ENCODE data around the gene MYO1C.
"Not testable (repeated sequence)": the region's sequence is repeated elsewhere in the genome, so short reads cannot be mapped to it uniquely, and the experiment has no call there.

Gene MYO1C

DNA sequence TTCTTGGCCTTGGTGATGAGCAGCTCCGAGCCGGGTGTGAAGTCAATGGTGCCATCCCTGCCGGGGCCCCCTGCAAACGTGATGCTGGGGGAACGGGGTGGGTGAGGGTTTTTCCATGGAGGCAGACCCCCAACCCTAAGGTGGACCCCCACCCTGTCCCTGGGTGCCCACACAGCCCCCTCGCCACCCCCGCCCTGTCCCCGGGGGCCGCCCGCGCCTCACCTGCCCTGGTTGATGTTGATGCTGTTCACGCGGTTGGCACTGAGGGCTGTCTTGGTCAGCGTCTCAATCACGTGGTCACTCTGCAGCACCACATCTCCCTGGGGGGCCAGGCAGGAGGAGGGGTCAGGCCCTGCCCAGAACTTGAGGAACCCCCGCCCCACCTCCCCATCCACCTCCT lies 25.2 kb downstream of the MYO1C start:
- DNase-seq (ENCODE audit: low read depth in 2 of 2, low spot score in 1 of 2): no peak

DNA sequence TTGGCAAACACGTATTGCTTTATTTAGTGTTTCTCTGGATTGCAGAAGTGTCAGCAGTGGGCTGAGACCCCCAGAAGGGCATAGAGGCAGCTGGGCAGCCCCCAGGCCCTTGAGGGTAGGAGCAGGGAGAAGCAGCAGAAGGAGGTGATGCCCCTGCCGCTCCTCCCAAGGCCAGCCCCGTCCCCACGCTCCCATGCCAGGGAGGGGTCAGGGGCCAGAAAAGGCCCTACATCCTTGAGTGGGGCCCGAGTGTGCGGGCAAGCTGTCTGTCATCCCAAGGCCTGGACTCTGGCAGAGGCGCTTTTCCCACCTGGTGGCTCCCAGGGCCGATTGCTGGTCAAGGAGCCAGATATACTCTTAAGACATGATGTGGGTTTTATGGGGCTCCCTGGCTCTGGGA lies 28.3 kb downstream of the MYO1C start:
- no peak for DNase-seq (ENCODE audit: low read depth in 2 of 2, low spot score in 1 of 2)

DNA sequence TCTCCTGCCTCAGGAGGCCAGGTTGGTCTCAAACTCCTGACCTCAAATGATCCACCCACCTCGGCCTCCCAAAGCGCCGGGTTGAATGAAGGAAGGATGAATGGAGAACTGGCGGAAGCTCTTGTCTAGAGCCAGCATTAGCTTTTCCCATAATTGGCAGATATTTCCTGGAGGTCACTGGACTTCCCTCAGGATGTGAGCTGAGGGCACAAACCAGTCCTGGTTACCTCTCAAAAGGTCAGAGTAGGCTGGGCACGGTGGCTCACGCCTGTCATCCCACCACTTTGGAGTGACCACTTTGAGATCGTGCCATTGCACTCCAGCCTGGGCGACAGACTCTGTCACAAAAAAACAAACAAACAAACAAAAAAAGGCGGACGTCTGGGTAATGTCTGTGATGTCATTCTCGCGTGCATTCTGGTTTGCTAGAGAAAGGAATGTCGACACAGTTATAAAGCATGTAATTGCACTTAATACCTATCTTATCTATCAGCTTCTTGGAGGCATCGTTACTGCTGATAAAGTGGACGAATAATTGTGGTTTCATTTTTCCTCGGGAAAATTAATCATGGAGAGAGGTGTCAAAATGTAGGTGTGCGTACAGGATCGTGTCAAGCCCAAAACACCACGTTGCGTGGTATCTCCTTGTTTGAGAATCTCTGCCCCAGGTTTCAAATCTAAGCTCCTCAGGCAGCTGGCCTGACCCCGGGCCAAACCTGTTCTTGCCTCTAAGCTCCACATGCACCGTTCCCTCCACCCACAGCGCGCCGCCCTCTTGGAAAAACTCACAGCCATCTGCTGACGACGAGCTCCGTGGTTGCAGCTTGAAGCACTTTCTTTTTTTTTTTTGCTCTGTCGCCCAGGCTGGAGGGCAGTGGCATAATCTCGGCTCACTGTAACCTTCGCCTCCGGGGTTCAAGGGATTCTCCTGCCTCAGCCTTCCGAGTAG lies 30.0 kb downstream of the MYO1C start:
- DNase-seq (ENCODE audit: low read depth in 2 of 2, low spot score in 1 of 2): no peak

DNA sequence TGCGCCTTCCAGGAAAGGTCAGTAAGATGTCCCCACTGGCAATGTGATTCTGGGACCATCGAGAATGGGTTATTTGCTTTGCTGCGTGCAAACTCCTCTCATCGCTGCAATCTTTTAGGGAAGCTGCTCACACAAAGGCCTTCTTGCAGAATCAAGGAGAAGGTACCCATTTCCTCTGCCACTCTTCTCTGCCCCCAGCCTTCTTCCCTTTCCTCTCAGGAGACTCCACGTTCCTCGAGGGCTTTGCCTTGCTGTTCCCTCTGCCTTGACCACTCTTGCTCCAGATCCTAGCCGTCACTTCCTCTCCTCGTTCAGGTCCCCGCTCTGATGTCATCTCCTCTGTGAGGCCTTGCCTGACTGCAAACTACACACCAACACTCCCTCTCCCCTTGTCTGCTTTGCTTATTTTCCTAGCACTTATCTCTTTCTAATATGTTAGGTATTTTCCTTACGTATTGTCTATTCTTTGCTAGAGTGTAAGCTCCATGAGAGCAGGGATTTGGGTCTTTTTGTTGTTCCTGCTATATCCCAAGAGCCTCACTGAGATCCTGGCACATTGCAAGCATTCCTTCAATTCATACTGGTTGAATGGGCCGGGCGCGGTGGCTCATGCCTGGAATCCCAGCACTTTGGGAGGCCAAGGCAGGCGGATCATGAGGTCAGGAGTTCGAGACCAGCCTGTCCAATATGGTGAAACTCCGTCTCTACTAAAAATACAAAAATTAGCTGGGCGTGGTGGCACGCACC lies 31.1 kb downstream of the MYO1C start:
- no peak for DNase-seq (ENCODE audit: low read depth in 2 of 2, low spot score in 1 of 2)

DNA sequence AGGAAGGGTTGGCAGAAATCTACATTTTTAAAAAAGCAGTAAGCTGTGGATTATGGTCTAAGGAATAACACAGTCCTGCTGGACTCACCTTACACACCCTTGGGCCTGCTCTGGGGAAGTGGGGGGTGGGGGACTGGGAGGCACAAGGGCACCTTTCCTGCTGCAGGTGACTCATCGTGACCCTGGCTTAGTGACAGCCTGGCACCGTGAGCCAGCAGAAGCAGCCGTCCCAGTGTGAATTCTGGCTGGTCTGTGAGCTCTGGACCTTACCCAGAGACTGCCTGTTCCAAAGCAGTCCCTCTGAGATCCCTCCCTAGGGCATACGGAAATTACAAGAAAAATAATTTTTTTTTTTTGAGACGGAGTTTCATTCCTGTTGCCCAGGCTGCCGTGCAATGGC lies 32.3 kb downstream of the MYO1C start:
- DNase-seq (ENCODE audit: low read depth in 2 of 2, low spot score in 1 of 2): no peak

DNA sequence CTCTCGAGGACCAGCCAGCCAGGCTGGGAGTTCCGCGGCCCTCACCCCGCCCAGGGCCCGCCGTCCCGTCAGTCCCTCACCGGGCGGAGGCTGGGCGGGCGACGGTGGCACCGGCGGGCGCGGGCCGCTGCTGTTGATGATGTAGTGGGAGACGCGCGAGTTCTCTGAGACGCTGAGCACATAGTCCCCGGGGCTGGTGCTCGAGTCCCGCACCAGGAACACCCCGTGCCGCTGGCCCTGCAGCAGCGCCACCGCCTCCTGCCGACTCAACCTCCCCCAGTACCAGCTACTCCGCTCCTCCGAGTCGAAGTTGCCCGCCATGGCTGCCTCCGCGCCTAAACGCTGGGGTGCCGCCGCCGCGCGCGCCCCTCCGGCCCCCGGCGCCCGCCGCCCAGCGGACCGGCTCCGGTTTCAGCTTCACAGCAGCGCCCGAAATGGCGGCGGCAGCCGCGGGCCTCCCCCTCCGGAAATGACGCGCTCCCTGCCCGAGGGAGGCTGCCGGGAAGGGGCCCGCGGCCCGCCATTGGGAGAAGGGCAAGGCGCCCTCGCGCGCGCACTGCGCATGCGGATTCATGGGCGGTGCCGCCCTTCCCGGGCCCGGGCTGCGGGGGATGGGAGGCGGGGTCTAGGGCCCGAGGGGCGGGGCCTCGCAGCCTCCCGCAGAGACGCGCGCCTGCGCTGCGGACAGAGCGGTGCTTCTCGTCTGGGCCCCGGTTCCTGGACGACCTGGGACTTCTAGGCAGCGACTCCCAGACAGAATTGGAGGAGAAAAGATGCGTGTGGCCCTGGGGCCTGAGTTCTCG lies 36.5 kb downstream of the MYO1C start, which contains the start of gene CRK:
CRK (minus strand) TSS at position 436 of the 803 bp plus-strand sequence; CDS start at position 321, 115 bp downstream.
- peak; percentile 92 to 94 for DNase-seq (ENCODE audit: low read depth in 2 of 2, low spot score in 1 of 2)

DNA sequence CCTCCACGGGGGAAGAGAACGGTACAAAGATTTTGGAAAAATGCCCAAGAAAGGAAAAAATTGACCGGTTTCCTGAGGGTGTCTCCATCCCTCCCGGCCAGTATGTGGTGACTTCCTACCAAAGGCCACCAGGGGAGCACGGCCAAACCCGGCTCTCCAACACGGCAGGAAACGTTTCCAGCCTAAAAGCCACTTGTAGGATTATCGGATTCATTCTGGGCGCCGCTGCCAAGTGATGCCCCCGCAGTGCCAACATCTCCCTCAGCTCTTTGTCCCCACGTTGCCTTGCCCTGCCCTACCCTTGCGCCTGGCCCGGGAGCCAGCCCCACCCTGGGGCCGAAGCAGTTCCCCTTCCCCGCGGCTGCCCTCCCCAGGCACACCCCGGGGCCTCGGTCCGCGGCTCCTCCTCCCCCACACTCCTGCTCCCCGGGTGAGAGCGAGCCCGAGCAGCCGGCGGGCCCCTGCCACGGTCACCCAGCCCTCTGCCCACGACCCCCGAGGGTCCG lies 37.1 kb downstream of the MYO1C start:
- DNase-seq (ENCODE audit: low read depth in 2 of 2, low spot score in 1 of 2): no peak

DNA sequence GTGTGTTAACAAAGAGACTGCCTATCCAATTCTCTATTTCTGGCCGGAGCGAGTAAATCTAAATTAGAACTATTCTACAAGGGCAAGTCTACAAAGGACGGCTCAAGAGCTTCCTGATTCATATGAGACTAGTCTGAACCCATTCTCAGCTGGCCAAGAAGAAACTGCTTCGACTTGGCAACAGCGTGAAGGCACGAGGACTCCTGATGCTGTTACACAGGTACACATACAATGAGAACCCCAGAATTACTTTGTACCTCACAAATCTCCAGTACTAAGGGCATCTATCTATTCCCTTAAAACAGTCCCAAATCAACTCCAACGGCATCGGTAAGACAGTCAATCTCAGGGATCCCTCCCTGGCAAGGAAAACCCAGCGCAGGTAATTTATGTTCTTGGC lies 37.9 kb downstream of the MYO1C start:
- DNase-seq (ENCODE audit: low read depth in 2 of 2, low spot score in 1 of 2): no peak

DNA sequence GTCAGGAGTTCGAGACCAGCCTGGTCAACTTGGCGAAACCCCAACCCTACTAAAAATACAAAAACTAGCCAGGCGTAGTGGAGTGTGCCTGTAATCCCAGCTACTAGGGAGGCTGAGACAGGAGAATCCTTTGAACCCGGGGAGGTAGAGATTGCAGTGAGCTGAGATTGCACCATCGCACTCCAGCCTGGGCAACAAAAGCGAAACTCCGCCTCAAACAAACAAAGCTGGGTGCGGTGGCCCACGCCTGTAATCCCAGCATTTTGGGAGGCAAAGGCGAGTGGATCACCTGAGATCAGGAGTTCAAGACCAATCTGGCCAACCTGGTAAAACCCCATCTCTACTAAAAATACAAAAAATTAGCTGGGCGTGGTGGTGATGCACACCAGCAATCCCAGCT lies 38.8 kb downstream of the MYO1C start:
- not testable (repeated sequence) for DNase-seq (ENCODE audit: low read depth in 2 of 2, low spot score in 1 of 2)

DNA sequence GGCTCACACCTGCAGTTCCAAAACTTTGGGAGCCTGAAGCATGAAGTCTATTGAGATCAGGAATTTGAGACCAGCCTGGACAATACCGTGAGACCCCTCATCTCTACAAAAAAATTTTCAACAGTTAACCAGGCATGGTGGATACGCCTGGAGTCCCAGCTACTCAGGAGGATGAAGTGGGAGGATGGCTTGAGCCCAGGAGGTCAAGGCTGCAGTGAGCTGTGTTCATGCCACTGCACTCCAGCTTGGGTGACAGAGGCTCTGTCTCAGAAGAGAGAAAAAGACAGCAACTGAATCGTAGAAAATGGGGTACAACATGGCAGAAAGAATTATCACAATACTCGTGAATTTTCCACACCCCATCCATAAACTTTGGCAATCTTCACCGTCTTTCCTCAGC lies 39.6 kb downstream of the MYO1C start:
- no peak for DNase-seq (ENCODE audit: low read depth in 2 of 2, low spot score in 1 of 2)

DNA sequence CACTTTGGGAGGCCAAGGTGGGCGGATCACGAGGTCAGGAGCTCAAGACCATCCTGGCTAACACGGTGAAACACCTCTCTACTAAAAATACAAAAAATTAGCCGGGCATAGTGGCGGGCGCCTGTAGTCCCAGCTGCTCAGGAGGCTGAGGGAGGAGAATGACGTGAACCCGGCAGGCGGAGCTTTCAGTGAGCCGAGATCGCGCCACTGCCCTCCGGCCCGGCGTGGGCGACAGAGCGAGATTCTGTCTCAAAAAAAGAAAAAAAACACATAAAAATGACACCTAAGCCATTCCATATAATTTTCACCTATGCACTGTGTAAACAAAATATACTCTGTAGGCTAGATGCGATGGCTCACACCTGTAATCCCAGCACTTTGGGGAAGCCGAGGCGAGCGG lies 42.2 kb downstream of the MYO1C start:
- DNase-seq (ENCODE audit: low read depth in 2 of 2, low spot score in 1 of 2): not testable (repeated sequence)

DNA sequence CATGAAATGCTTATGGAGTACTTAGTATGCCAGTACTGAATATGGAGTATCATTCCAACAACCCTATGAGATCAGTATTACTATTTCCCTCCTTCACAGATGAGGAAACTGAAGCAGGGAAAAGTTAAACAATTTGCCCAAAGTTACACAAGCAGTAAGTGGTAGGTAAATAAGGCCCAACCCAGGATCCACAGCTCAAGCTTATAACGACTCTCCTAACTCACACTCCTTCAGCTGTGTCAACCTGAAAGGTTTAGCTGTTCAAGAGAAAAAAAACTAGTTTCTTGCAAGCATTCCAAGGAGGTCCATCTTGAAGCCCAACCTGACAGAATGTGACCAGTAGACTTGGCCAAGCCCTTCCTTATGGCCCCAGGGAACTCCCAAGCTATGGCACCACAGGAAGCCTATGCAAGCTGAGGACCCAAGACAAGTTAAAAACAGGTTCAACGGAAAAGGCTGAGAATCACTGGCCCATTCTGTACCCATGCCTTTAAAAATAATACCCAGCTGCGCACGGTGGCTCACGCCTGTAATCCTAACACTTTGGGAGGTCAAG lies 43.0 kb downstream of the MYO1C start:
- DNase-seq (ENCODE audit: low read depth in 2 of 2, low spot score in 1 of 2): no peak

DNA sequence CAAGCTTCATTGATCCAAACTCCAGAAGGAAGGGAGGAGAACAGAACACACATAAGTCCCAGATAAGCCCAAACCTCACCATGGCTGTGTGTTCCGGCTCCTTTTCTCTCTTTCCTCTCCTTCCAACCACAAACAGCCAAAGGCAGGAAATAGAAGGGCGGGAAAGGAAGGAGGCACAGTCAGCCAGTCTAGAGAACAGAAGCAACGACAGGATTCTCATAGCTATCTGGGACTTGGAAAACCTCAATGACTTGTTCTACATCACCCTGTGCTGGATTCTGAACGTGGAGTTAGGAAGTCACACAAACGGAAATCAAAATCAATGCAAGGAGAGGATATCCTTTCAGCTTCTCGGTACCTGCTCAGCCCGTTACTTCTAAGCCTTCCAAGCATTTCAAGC lies 45.4 kb downstream of the MYO1C start:
- no peak for DNase-seq (ENCODE audit: low read depth in 2 of 2, low spot score in 1 of 2)

DNA sequence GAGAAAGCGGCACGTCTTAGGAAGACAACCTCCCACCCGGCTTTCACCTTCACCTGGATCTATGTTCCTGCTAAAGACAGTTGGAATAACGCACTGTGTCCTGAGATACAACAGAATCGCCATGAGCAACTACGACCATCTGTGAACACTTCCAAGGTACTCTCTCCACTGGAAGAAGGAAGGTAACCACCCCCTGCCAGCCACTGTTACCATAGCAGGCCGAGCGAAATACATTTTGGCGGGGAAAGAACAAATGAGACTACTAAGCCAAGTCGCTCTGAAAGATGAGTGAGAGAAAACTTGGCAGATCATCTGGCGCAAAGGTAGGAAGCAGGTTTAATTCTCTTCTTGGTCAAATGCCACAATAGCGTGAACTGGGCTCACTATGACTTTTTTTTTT lies 46.3 kb downstream of the MYO1C start:
- no peak for DNase-seq (ENCODE audit: low read depth in 2 of 2, low spot score in 1 of 2)

DNA sequence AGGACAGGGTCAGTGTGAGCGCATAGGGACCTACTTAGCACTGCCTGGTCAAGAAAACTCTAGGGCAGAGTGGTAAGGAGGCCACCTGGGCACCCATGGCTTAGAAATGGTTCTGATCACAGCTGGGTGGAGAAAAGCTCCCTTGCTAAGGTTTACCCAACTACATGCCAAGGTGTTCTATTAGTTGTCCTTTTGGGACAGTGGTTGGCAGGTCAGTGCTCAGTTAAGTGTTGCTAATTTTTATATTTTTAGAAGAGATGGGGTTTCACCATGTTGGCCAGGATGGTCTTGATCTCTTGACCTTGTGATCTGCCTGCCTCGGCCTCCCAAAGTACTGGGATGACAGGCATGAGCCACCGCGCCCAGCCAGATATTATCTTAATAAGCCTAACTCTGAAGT lies 46.8 kb downstream of the MYO1C start:
- not testable (repeated sequence) for DNase-seq (ENCODE audit: low read depth in 2 of 2, low spot score in 1 of 2)

DNA sequence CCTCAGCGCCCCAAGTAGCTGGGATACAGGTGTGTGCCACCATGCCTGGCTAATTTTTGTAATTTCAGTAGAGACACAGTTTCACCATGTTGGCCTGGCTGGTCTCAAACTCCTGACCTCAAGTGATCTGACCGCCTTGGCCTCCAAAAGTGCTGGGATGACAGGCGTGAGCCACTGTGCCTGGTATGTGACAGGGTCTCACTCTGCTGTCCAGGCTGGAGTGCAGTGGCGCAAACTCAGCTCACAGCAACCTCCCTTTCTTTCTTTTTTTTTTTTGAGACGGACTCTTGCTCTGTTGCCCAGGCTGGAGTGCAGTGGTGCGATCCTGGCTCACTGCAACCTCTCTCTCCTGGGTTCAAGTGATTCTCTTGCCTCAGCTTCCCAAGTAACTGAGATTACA lies 49.8 kb downstream of the MYO1C start:
- not testable (repeated sequence) for DNase-seq (ENCODE audit: low read depth in 2 of 2, low spot score in 1 of 2)

DNA sequence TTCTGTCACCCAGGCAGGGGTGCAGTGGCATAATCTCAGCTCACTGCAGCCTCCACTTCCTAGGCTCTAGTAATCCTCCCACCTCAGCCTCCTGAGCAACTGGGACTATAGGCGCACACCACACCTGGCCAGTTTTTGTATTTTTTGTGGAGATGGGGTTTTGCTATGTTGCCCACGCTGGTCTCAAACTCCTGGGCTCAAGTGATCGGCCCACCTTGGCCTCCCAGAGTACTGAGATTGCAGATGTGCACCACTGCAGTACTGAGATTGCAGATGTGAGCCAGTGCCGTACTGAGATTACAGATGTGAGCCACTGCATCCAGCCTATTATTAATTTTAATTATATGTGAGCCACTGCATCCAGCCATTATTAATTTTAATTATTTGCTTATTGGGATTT lies 50.3 kb downstream of the MYO1C start:
- DNase-seq (ENCODE audit: low read depth in 2 of 2, low spot score in 1 of 2): no peak

DNA sequence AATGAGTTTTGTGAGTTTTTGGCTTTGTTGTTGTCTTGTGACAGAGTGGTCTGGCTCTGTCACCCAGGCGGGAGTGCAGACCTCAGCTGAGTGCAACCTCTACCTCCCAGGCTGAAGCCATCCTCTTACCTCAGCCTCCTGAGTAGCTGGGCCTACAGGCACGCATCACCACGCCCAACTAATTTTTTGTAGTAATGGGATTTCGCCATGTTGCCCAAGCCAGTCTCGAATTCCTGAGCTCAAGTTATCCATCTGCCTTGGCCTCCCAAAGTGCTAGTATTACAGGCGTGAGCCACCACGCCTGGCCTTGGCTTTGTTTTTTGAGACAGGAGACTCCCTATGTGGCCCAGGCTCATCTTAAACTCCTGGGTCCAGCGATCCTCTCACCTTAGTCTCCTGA lies 51.6 kb downstream of the MYO1C start:
- no peak for DNase-seq (ENCODE audit: low read depth in 2 of 2, low spot score in 1 of 2)

DNA sequence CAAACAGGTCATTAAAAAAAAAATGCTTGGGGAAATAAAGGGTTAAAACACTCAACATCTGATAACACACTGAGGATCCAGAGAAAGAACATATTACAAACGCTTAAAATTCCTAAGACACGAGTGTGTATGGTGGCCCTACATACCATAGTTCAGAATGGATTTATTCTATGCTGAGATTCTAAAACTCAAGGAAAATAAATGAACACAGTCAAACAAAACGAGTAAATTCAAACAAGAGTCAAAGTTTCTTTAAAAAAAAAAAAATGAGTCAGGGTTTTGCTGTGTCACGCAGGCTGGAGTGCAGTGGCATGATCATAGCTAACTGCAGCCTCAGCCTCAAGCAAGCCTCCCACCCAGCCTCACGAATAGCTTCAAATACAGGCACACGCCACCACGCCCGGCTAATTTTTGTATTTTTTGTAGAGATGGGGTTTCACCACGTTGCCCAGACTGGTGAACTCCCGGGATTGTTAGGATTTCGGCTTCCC lies 53.8 kb downstream of the MYO1C start:
- DNase-seq (ENCODE audit: low read depth in 2 of 2, low spot score in 1 of 2): no peak

DNA sequence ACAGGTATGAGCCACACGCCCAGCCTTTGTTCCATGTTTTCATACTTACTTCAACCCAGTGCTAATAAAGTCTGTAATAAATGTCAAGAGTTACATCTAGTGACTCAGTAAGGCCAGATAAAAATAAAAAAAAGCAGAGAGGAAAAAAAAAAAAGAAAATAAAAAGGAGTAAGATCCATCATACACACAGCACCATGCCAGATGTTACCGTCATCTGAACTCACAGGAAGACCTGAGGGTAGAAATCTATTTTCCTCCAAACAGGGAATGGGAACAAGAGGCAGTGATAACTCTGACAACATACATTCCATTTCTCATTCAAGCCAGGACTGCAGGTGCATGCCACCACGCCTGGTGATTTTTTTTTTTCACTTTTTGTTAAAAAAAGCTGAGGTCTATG lies 57.2 kb downstream of the MYO1C start:
- no peak for DNase-seq (ENCODE audit: low read depth in 2 of 2, low spot score in 1 of 2)

DNA sequence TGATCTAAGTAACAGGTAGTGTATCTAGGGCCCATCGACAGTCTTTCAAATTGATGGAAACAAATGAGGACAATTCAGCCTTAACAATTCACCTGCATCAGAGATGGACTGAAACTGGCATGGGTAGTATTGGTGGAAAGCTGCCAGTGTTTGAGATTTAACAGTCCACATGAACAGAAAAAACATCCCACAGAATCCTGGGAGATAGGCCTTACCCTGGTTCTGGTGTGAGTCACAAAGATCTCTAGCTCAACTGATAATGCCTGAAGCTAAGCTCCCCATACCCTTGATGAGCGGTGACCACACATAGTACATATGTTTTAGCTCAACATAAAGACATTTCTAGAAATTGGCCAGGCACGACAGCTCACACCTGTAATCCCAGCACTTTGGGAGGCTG lies 58.3 kb downstream of the MYO1C start:
- no peak for DNase-seq (ENCODE audit: low read depth in 2 of 2, low spot score in 1 of 2)
